Measurements from ENCODE around the gene TFE3. TPM values are rescaled to one million over a fixed set of nuclear protein-coding genes. Genes with fewer than 3 reads are reported as not detected.

The TFE3 gene
- total and polyA plus RNA-seq, 2 experiments from 2014 or later, result 53.0 to 85.6 TPM

GRCh38 chrX:49053223-49054072 lies 10.3 kb upstream of the TFE3 start:
- 0 to 5% methylated on average over 2 to 15 of the region's 79 CpGs for WGBS, 2 experiments (ENCODE audit: low coverage in 1 of 2, low lambda C conversion rate in 2 of 2, missing lambda C conversion rate in 2 of 2)
- no peak overlapping the region for H3K27ac ChIP-seq
- H3K9me2 ChIP-seq (ENCODE audit: insufficient read depth), result no peaks in the 10 kb centered on the region
- TF ChIP-seq EZH2 (IDR thresholded peaks at IDR 0.05; ENCODE audit: insufficient read depth, poor library complexity, severe bottlenecking), result no peak
- no peak for TF ChIP-seq EZH2phosphoT487 (IDR thresholded peaks at IDR 0.05; ENCODE audit: insufficient read depth, low read depth)
- H3K4me1 ChIP-seq (ENCODE audit: insufficient read depth), result no peaks in the 10 kb centered on the region
- peak overlapping the region; percentile 73 for H3K4me3 ChIP-seq
- no peaks in the 10 kb centered on the region for H3K9me3 ChIP-seq (ENCODE audit: low read depth)
- peak overlapping the region; percentile 48 for H3K4me2 ChIP-seq (ENCODE audit: unreplicated experiment)
- H3K79me2 ChIP-seq (ENCODE audit: insufficient read depth), result no peaks in the 10 kb centered on the region
- peak; percentile 63 for DNase-seq
- in situ Hi-C loops (cut with MboI), result no loop called here
- peak overlapping the region; percentile 68 for H2AFZ ChIP-seq
- no peaks in the 10 kb centered on the region for H4K20me1 ChIP-seq (ENCODE audit: insufficient read depth)
- H3F3A ChIP-seq (ENCODE audit: insufficient read depth), result no peaks in the 10 kb centered on the region
- peak overlapping the region; percentile 83 for H3K9ac ChIP-seq
- H3K27me3 ChIP-seq (replicated peaks; ENCODE audit: insufficient read depth), result no peaks in the 10 kb centered on the region
- no peaks in the 10 kb centered on the region for H3K36me3 ChIP-seq (ENCODE audit: low read depth)

GRCh38 chrX:49043987-49044281 lies 777 bp upstream of the TFE3 start:
- WGBS, 2 experiments (ENCODE audit: low coverage in 1 of 2, low lambda C conversion rate in 2 of 2, missing lambda C conversion rate in 2 of 2), result 0 to 5% methylated on average over 11 of the region's 13 CpGs
- peak overlapping the region; percentile 56; the same call in 1 of the 2 replicates for H3K9ac ChIP-seq
- DNase-seq, result no peak
- H3K27ac ChIP-seq, result peak overlapping the region; percentile 34; the same call in 1 of the 2 replicates
- no peaks in the 10 kb centered on the region for H4K20me1 ChIP-seq (ENCODE audit: insufficient read depth)
- peaks cover 33% of the 10 kb centered on the region for H3K79me2 ChIP-seq (ENCODE audit: insufficient read depth)
- in situ Hi-C loops (cut with MboI), result loop anchor here (25.0 kb wide), 1 partner anchor 107 kb away; no protein-coding TSS in a partner anchor
- H3K4me2 ChIP-seq (ENCODE audit: unreplicated experiment), result peak overlapping the region; percentile 68
- peaks cover 26% of the 10 kb centered on the region; the same call in 1 of the 2 replicates for H3F3A ChIP-seq (ENCODE audit: insufficient read depth)
- H3K4me3 ChIP-seq, result peak overlapping the region; percentile 62
- peaks cover 5% of the 10 kb centered on the region; the same call in 1 of the 2 replicates for H3K4me1 ChIP-seq (ENCODE audit: insufficient read depth)
- H2AFZ ChIP-seq, result peak overlapping the region; percentile 86
- H3K36me3 ChIP-seq (ENCODE audit: low read depth), result no peaks in the 10 kb centered on the region
- H3K9me2 ChIP-seq (ENCODE audit: insufficient read depth), result no peaks in the 10 kb centered on the region
- TF ChIP-seq EZH2 (IDR thresholded peaks at IDR 0.05; ENCODE audit: insufficient read depth, poor library complexity, severe bottlenecking), result no peak
- TF ChIP-seq EZH2phosphoT487 (IDR thresholded peaks at IDR 0.05; ENCODE audit: insufficient read depth, low read depth), result no peak
- H3K27me3 ChIP-seq (replicated peaks; ENCODE audit: insufficient read depth), result no peaks in the 10 kb centered on the region
- no peaks in the 10 kb centered on the region for H3K9me3 ChIP-seq (ENCODE audit: low read depth)

GRCh38 chrX:49042581-49043219 lies 457 bp downstream of the TFE3 start:
- no peaks in the 10 kb centered on the region for H3K9me3 ChIP-seq (ENCODE audit: low read depth)
- no peak overlapping the region; the same call in 1 of the 2 replicates for H2AFZ ChIP-seq
- peaks cover 26% of the 10 kb centered on the region; the same call in 1 of the 2 replicates for H3F3A ChIP-seq (ENCODE audit: insufficient read depth)
- no peaks in the 10 kb centered on the region for H4K20me1 ChIP-seq (ENCODE audit: insufficient read depth)
- no peak for DNase-seq
- peak overlapping the region; percentile 99 for H3K9ac ChIP-seq
- peaks cover 45% of the 10 kb centered on the region for H3K79me2 ChIP-seq (ENCODE audit: insufficient read depth)
- WGBS, 2 experiments (ENCODE audit: low coverage in 1 of 2, low lambda C conversion rate in 2 of 2, missing lambda C conversion rate in 2 of 2), result 0% methylated on average over 5 to 6 of the region's 29 CpGs
- in situ Hi-C loops (cut with MboI), result loop anchor here (25.0 kb wide), 1 partner anchor 105 kb away; no protein-coding TSS in a partner anchor
- no peaks in the 10 kb centered on the region for H3K36me3 ChIP-seq (ENCODE audit: low read depth)
- peaks cover 10% of the 10 kb centered on the region for H3K4me1 ChIP-seq (ENCODE audit: insufficient read depth)
- peak overlapping the region; percentile 91 for H3K4me2 ChIP-seq (ENCODE audit: unreplicated experiment)
- H3K27me3 ChIP-seq (replicated peaks; ENCODE audit: insufficient read depth), result no peaks in the 10 kb centered on the region
- H3K27ac ChIP-seq, result peak overlapping the region; percentile 91
- no peak for TF ChIP-seq EZH2 (IDR thresholded peaks at IDR 0.05; ENCODE audit: insufficient read depth, poor library complexity, severe bottlenecking)
- no peaks in the 10 kb centered on the region for H3K9me2 ChIP-seq (ENCODE audit: insufficient read depth)
- H3K4me3 ChIP-seq, result peak overlapping the region; percentile 91

- H3K36me3 ChIP-seq (ENCODE audit: low read depth), result no peaks in the 10 kb centered on the region
- DNase-seq, result peak; percentile 55
- no peak overlapping the region for H2AFZ ChIP-seq
- H4K20me1 ChIP-seq (ENCODE audit: insufficient read depth), result no peaks in the 10 kb centered on the region
- peak overlapping the region; percentile 91 for H3K4me2 ChIP-seq (ENCODE audit: unreplicated experiment)
- 1 to 5% methylated on average over 8 of the region's 10 CpGs for WGBS, 2 experiments (ENCODE audit: low coverage in 1 of 2, low lambda C conversion rate in 2 of 2, missing lambda C conversion rate in 2 of 2)
- in situ Hi-C loops (cut with MboI), result loop anchor here (25.0 kb wide), 1 partner anchor 105 kb away; no protein-coding TSS in a partner anchor
- peaks cover 26% of the 10 kb centered on the region; the same call in 1 of the 2 replicates for H3F3A ChIP-seq (ENCODE audit: insufficient read depth)
- TF ChIP-seq EZH2phosphoT487 (IDR thresholded peaks at IDR 0.05; ENCODE audit: insufficient read depth, low read depth) (no peak), EZH2 (IDR thresholded peaks at IDR 0.05; ENCODE audit: insufficient read depth, poor library complexity, severe bottlenecking) (no peak)
- peak overlapping the region; percentile 91 for H3K4me3 ChIP-seq
- peaks cover 11% of the 10 kb centered on the region for H3K4me1 ChIP-seq (ENCODE audit: insufficient read depth)
- H3K27me3 ChIP-seq (replicated peaks; ENCODE audit: insufficient read depth), result no peaks in the 10 kb centered on the region
- H3K79me2 ChIP-seq (ENCODE audit: insufficient read depth), result peaks cover 53% of the 10 kb centered on the region
- no peaks in the 10 kb centered on the region for H3K9me3 ChIP-seq (ENCODE audit: low read depth)
- no peaks in the 10 kb centered on the region for H3K9me2 ChIP-seq (ENCODE audit: insufficient read depth)
- H3K27ac ChIP-seq, result peak overlapping the region; percentile 91
- H3K9ac ChIP-seq, result peak overlapping the region; percentile 99
Measured at GRCh38 chrX:49041744-49042580, 1.2 kb downstream of the TFE3 start.

Measured in GM23248 (cell line).